GM19035 (cell line): ENCODE data around the gene MTERF1.
"Not testable (repeated sequence)": the region's sequence is repeated elsewhere in the genome, so short reads cannot be mapped to it uniquely, and the experiment has no call there.

Experiments
- ATAC-seq: cut with Tn5 transposase; IDR thresholded peaks from one replicate; pipeline ENCODE4 v1.9.1; 2021; ENCODE audit not compliant: unreplicated experiment

MTERF1 gene, protein sequence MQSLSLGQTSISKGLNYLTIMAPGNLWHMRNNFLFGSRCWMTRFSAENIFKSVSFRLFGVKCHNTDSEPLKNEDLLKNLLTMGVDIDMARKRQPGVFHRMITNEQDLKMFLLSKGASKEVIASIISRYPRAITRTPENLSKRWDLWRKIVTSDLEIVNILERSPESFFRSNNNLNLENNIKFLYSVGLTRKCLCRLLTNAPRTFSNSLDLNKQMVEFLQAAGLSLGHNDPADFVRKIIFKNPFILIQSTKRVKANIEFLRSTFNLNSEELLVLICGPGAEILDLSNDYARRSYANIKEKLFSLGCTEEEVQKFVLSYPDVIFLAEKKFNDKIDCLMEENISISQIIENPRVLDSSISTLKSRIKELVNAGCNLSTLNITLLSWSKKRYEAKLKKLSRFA

DNA sequence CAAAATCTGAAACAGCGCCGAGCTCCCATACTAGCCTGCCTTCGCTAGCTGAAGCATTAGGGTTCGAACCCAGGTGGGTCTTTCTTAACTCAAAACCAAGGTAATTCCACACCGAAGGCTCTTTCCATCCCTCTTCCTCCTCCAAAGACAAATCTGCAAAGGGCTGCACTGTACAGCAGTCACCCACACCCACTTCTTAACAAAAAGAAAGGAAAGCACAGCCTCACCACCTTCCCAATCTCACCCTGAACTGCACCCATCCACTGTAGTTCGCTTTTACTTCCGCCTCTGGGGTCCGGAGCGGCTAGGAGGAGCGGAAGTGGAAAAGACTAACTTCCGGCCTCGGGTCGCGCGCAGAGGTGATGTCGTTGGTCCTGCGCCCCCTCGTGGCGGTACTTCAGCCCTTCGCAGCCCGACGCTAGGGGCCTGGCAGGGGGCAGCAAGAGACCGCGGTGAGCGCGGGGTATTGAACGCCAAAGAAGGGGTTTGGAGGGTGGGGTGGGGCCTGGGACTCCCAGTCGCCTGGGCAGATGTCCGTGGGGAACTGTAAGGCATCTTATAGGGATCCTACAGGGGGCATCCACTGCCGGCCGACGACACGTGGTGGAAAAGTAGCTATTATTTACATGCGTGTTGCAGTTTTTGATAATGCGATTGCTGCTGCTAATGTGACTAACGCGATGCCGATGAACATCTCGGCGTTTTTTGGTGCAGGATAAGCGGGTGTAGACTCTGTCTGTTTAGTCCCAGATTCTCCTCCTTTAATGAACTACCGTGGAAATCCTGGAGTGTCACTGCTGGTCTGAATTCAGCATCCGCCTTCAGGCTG lies at the start of gene MTERF1:
MTERF1 (minus strand) TSS at position 290 of the 829 bp plus-strand sequence. CDS start 619 bp downstream, outside the sequence.
- ATAC-seq: peak; percentile 99

DNA sequence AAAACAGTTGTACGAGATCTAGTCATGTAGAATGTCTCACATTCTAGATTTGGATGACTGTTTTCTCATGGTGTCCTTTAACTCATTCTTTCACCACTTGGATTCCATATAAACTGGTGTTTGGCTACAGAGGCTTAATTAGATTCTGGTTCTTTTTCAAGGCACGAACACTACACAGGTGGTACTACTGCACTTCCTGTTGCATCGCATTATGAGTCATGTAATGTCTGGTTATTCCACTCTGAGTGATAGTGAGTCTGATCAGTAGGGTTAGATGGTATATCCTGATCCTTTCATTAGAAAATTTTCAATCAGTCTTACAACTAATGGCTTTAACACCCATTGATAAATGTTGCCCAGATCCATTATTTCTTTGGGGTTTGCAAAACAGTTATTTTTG lies 49.0 kb upstream of the MTERF1 start:
- no peak for ATAC-seq

DNA sequence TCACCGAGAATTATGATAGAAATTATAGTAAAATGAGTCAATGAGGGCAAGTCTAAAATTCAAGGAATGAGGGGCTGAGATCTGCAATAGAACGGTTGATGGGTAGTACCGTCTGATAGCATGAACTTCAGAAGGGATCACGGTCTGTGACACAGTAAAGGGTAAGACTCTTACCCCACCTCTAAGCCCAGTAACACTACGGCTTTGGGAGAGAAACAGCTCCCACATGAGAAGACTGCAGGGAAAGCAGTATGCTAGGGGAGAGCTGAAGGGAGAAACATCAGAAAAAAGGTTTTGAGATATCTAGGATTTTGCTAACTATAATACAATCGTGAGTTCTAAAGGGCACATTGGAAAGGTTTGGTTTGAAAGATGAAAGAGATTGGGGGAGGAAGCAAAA lies 47.4 kb upstream of the MTERF1 start:
- no peak for ATAC-seq

DNA sequence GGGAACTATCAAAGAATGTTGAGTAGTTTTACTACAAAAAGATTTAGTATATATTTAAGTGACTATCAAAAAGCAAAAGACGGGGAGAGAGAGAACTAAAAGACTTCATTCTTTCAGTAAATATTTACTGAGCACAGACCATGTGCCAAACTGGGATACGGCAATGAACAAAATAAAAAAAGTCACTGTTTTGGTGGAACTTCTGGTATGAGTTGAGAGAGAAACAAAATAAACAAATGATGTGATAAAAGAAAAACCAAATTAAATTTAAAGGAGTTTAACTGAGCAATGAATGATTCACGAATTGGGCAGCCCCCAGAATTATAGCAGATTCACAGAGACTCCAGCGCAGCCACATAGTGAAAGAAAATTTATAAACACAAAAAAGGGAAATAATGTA lies 42.4 kb upstream of the MTERF1 start:
- no peak for ATAC-seq

DNA sequence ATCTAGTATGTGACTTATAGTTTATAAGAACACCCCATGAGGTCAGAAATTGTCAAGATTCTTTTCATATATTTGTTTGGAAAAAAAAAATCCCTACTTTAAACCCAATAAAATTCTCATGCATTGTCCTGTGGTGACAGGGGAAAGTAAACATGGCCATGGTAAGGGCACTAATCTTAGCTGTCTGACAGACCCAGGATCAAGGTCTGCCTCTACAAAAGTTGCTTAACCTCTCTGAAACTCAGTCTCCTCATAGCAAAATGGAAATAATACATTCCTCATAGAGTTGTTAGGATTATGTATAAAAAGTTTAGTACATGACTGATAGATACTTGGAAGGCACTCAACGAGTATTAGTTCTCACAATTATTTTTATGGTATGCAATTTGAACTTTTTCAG lies 37.9 kb upstream of the MTERF1 start:
- ATAC-seq: no peak

DNA sequence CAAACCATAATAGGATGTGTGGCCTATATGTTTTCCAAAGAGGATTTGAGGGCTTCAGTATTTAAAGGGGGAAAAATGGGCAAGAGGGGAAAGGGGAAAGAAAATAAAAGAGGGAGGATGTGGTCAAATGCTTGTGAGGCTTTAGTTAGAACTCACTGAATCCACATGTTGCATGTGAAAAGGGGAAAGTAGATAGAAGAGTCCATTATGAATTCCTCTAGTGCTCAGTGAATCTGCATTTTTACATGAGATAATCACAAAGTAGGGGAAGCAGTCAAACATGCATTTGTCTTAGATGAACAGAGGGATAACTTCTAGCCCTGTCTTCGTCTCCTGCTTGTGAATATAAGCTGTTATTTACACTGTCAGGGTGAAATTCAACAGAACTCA lies 35.5 kb upstream of the MTERF1 start:
- ATAC-seq: no peak

DNA sequence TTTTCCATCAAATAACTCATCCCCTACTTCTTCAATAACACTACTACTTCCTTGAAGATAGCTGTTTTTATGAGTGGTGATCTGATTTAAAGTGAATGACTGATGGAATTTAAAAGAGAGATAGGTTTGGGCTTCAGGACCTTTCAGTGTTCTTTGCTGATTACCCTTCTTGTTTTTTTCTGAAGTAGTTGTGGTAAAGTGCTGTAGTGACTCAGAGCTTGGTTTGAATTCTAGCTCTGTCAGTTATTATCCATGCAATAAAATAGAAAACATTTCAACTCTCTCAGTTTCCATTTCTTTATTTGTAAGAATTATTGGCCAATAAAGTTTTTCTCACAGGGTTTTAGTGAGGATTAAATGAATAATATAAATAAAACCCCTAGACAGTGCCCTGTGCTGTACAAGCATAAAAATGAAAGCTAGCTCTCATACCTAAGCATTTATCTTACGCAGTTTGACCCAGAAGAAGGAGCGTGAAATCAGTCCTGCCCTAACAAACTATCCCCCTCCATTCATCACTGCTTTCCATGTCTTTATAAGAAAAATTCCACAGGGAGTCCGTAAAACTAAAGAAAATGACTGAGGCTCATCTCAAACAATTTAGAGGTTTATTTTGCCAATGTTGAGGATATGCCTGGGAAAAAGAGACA lies 35.0 kb upstream of the MTERF1 start:
- no peak for ATAC-seq

DNA sequence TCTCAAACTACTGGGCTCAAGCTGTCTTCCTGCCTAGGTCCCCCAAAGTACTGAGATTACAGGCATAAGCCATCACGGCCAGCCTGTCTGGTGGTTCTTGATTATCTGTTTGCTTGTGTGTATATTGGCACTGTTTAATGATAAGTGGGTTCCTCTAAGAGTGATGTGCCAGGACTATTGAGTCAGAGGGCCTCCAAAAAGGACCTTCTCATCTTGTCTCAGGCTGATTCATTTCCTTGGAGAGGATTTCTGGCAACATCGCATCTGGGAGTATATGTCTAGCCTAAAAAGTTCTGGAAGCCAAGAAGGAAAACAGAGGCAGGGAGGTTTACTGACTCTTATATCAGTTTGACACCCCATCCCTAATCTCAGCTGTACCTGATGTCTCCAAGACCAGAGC lies 33.1 kb upstream of the MTERF1 start:
- ATAC-seq: no peak

DNA sequence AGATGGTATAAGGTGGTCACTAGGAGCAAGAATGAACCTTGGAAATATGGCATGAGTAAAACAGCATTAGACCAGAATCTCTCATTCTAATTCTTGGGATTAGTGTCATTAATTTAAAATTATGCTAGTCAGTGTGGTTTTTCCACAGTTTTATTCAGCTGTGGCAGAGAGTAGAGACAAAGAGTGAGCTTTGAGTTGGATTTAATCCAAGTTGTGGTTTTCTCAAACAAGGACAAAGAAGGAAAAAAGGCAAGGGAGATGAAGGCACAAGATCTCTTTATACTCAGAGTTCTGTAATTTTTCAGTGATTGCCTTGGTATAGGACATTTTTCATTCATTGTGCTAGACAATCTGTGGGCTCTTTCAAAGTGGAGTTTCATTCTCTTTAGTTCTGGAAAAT lies 32.0 kb upstream of the MTERF1 start:
- ATAC-seq: no peak

DNA sequence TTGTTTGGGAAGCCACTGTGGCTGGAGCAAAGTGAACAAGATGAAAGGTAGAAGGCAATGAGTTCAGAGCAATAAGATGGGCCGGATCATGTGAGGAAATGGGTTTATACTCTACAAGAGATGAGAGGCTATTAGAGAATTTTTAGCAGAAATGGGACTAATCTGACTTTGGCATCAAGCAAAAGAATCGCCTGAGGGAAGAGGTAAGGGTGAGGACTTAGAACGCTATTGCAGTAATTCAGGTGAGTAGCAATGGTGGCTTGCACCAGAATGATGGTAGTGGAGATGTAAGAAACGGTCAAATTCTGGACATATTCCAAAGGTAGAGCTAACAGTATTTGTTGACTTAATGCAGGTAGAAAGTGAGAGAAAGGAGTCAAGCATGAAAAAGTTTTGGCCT lies 30.6 kb upstream of the MTERF1 start:
- no peak for ATAC-seq

DNA sequence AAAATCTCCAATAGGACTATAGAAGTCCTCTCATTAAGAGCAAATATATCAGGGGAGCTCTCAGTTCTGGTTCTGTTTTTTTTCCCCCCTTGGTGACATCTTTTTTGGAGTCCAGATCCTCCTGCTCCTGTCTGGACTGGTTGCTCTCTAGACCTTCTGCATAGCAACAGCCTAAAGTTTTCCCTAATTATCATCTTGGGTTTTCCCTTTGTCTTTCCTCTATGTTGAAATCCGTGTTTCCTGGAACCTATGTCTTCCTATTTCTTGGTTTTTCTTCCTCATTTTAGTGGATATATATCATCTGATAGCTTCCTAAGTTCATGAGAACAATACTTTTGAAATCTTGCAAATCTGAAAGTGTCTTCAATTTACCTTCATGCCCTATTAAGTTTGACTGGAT lies 29.7 kb upstream of the MTERF1 start:
- ATAC-seq: no peak

DNA sequence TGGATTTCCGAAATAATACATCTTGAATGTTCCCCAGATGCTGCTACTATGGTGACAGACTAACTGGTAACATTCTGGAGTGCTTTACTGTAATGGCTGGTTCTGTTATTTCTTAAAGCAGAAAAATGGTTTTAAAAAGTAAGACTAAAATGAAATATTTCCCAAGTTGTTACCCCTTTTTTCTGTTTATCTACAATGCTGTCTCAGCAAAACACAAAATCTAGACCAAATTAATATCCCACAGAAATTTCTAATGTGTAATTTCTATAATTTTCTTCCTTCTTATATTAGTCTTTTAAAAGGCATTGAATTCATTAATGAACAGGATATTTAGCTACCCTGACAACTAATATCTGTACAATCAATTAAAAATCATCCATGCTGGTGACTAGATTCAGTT lies 19.1 kb upstream of the MTERF1 start:
- ATAC-seq: no peak

DNA sequence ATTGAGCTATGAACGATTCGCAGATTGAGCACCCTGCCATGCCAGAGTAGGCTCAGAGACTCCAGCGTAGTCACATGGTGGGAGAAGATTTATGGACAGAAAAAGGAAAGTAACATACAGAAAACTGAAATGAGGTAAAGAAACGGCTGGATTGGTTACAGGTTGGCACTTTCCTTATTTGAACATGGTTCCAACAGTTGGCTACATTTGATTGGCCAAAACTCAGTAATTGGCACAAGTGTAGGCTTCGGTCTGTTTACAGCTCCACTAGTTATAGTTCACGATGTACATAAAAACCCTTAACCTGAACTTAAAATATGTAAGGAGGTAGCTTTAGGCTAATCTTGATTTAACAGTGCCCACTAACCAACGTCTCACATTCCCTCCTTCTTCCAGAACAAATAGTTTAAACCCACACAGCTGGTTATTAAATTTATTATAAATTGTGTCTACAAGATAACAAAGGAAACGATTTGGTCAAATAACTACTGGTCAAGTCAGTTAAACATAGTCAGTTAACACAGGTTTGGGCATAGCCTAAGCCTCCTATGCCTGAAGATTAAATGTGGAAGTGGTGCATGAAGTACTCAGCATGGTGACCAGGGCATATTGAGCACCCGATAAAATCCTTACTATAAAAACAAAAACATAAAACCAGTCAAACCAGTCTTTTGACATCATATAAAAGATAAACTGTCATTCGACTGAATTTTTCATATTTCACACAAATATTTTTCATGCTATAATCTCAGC lies 17.9 kb upstream of the MTERF1 start:
- ATAC-seq: no peak

DNA sequence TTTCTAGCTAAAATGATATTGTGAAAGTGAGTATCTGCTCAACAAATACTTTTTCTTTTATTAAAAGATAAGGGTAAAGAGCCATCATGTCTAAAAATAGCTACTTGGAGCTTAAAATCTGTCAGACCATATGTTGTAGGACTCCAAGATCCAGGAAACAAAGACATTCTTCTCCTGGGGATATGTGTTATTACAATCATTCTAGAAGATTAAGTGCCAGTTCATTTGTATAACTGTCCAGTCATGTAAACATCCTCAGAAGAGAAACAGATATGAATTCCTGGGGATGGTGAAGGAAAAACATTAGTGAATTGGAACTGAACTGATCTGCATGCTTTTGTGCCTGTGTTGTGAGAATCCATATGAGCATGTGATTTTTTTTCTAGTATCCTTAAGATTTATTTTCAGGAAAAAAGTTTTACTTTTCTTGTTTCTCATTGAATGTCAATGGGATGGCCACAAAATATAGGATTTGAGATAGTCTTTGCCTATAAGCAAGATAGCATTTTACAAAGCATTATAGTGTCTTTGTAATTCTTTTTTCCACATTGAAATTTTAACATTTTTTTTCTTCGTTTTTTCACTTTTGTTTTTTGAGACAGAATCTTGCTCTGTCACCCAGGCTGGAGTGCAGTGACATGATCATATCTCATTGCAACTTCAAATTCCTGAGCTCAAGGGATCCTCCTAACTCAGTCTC lies 14.4 kb upstream of the MTERF1 start:
- ATAC-seq: no peak

DNA sequence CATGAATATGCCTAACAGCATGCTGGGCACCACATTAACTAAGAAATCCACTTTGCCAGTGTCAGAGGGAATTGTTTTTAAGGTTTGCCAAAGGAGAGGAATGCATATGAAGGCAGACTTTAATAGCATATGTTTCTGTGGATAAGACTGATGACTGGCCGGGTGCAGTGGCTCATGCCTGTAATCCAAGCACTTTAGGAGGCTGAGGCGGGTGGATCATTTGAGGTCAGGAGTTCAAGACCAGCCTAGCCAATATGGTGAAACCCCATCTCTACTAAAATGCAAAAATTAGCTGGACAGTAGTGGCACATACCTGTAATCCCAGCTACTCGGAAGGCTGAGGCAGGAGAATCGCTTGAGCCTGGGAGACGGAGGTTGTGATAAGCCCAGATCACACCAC lies 13.2 kb upstream of the MTERF1 start:
- not testable (repeated sequence) for ATAC-seq

DNA sequence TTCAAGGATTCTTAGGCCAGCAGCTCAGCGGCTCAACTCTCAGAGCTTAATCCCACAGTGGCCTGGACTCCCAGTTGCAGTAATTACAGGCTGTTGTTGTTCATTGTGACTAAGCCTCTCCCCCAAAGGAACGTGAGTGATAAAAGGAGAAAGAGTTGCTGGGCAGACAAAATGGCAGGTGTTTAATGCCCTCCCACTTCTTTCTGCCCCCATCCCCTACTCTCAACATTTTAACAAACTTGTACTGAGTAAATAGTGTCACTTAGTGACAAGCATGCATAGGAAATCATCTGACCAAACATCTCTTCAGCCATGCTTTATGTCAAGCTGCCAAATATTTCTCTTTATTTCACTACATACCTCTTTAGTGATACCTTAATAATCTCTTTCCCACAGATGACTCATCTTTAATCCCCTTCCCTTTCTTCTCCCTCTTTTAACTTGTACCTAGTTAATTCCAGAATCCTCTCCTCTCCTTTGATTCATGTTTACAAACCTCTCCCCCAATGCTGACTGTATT lies 12.4 kb upstream of the MTERF1 start:
- ATAC-seq: no peak

DNA sequence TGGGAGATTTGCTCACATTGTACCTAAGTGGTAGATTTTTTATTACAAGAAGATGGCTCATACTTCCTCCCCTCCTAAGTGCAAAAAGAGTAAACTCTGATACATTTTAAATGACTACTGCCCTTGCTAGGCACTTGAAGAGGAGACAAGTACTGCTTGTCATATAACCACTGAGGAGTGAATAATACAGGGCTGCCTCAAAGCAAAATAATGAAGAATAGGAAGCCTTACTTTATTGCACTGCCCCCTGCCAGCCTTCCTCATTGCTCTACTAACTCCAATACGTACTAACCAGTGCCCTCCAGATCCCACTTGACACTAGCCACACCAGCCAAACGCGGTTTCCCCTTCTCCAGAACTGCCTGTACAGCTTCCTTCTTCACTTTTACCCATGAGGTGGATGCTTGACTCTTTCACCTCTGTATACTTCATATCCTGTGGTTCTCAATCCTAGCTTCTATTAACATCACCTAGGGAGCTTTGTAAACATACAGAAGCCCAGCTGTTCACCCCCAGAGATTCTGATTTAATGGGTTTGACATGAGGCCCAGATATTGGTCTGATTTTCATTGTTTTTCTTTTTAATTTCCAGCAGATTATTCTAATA lies 11.7 kb upstream of the MTERF1 start:
- ATAC-seq: no peak

DNA sequence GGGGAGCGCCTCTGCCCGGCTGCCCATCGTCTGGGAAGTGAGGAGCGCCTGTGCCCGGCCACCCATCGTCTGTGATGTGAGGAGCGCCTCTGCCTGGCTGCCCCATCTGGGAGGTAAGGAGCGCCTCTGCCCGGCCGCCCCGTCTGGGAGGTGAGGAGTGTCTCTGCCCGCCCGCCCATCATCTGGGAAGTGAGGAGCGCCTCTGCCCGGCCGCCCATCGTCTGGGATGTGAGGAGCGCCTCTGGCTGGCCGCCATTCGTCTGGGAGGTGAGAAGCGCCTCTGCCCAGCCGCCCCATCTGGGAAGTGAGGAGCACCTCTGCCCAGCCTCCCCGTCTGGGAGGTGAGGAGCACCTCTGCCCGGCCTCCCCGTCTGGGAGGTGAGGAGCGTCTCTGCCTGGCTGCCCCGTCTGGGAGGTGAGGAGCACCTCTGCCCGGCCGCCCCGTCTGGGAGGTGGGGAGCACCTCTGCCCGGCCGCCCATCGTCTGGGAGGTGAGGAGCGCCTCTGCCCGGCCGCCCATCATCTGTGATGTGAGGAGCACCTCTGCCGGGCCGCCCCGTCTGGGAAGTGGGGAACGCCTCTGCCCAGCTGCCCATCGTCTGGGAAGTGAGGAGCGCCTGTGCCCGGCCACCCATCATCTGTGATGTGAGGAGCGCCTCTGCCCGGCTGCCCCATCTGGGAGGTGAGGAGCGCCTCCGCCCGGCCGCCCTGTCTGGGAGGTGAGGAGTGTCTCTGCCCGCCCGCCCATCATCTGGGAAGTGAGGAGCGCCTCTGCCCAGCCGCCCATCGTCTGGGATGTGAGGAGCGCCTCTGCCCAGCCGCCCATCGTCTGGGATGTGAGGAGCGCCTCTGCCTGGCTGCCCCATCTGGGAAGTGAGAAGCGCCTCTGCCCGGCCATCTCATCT lies 8.0 kb upstream of the MTERF1 start:
- ATAC-seq: not testable (repeated sequence)
